Endodermal cell (in vitro differentiated cells): ENCODE results near the gene MYH14. TPM values are rescaled to one million over a fixed set of nuclear protein-coding genes. Genes with fewer than 3 reads are reported as not detected.
A peak's percentile ranks its signal among the peaks of the same experiment; 100 is the strongest.

Source experiments
- DNase-seq: peaks from one replicate; pipeline ENCODE4 v3.0.0-alpha.2; 2017
- H3K27ac ChIP-seq: 2 replicates; pipeline ENCODE4 v1.5.1; 2013; ENCODE audit warnings: mild to moderate bottlenecking, low read depth, low read length, moderate library complexity
- H3K27me3 ChIP-seq: 2 replicates; pipeline ENCODE4 v1.6.1; 2013; ENCODE audit warnings: mild to moderate bottlenecking, low read length, moderate library complexity; ENCODE audit not compliant: insufficient read depth, control insufficient read depth, poor library complexity, severe bottlenecking
- H3K36me3 ChIP-seq: 2 replicates; pipeline ENCODE4 v1.7.0; 2013; ENCODE audit warnings: mild to moderate bottlenecking, low read length, moderate library complexity; ENCODE audit not compliant: control insufficient read depth, insufficient read depth
- H3K4me1 ChIP-seq: one replicate; pipeline ENCODE4 v1.7.0; 2013; ENCODE audit warnings: low read length; ENCODE audit not compliant: control insufficient read depth, insufficient read depth
- H3K4me3 ChIP-seq: 2 replicates; pipeline ENCODE4 v1.5.1; 2013; ENCODE audit warnings: mild to moderate bottlenecking, low read length, moderate library complexity
- H3K9ac ChIP-seq: 2 replicates; pipeline ENCODE4 v1.6.1; 2013; ENCODE audit warnings: mild to moderate bottlenecking, low read length, moderate library complexity; ENCODE audit not compliant: poor library complexity, severe bottlenecking; ENCODE audit errors: extremely low read depth
- H3K9me3 ChIP-seq: 2 replicates; pipeline ENCODE4 v1.6.1; 2013; ENCODE audit warnings: mild to moderate bottlenecking, low read length, moderate library complexity; ENCODE audit not compliant: control insufficient read depth
- H3K27ac Mint-ChIP-seq: 2 replicates; pipeline ENCODE4 v1.8.0; 2020; ENCODE audit warnings: mixed read lengths
- H3K27me3 Mint-ChIP-seq: 2 replicates; pipeline ENCODE4 v1.8.0; 2021; ENCODE audit warnings: mild to moderate bottlenecking, mixed read lengths; ENCODE audit not compliant: insufficient read depth
- H3K36me3 Mint-ChIP-seq: 2 replicates; pipeline ENCODE4 v1.8.0; 2020; ENCODE audit warnings: low read depth, mixed read lengths
- H3K4me1 Mint-ChIP-seq: 2 replicates; pipeline ENCODE4 v1.8.0; 2020; ENCODE audit warnings: mixed read lengths
- H3K4me3 Mint-ChIP-seq: 2 replicates; pipeline ENCODE4 v1.8.0; 2020; ENCODE audit warnings: mild to moderate bottlenecking, moderate library complexity, mixed read lengths
- H3K9me3 Mint-ChIP-seq: 2 replicates; pipeline ENCODE4 v1.8.0; 2020; ENCODE audit warnings: mild to moderate bottlenecking, mixed read lengths
- CTCF ChIP-seq: fragments of 200-600 bp; sonication (generic); conservative IDR thresholded peaks from 2 replicates; pipeline ENCODE4 v1.5.0; 2021; ENCODE audit warnings: antibody characterized with exemption, mild to moderate bottlenecking
- WGBS, 2 experiments: methylation state at CpG; one replicate each; pipeline versions ENCODE4 v1.1.5 to v1.1.7; 2013; ENCODE audit warnings: missing lambda C conversion rate in 2 of 2, mixed read lengths in 1 of 2; ENCODE audit not compliant: insufficient coverage in 1 of 2, insufficient read length in 1 of 2; 5-methylcytosine and 5-hydroxymethylcytosine counted together
- total RNA-seq, 2 donors: library from RNA; stranded (reverse); fragmentation: NEBNext Ultra II Directional in 1 of 2; extraction: Animal tissue kit (Norgen Biotek cat#: 25700) in 1 of 2; gene quantifications; 2 replicates in 1 of 2; 3 replicates in 1 of 2; pipeline ENCODE4 v1.2.1, GENCODE V29; 2021

Gene MYH14
- total RNA-seq, 2 donors from 2014 or later, result 12.8 to 16.7 TPM

DNA sequence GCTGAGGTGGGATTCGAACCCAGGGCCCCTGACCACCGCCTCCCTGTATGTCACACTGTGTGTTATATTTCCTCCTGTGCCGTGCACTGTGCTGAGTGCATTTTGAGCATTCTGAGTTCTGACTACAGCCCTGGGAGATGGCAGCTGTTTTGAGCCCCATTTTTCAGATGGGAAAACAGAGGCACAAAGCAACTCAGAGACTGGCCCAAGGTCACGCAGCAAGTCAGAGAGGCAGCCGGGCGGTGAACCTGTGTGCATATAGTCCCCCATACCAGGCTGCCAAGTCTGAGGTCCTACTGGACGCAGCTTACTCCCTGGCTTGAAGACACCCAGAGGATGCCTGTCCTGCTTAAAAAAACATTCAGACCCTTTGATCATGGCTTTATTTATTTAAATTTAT, 17.7 kb downstream of the MYH14 start:
- no peak overlapping the region for H3K27ac ChIP-seq
- Mint-ChIP-seq H3K4me3 (no peak overlapping the region), H3K27ac (no peak overlapping the region), H3K27me3 (no peaks in the 10 kb centered on the region), H3K4me1 (no peaks in the 10 kb centered on the region), H3K9me3 (peaks cover 4% of the 10 kb centered on the region), H3K36me3 (peaks cover 38% of the 10 kb centered on the region)
- no peak overlapping the region for H3K9ac ChIP-seq
- H3K9me3 ChIP-seq, result peaks cover 9% of the 10 kb centered on the region
- no peaks in the 10 kb centered on the region for H3K4me1 ChIP-seq
- no peaks in the 10 kb centered on the region for H3K27me3 ChIP-seq
- DNase-seq, result no peak
- WGBS, 2 experiments, result 79 to 100% methylated on average over 1 to 7 of the region's 7 CpGs
- H3K4me3 ChIP-seq, result no peak overlapping the region
- no peaks in the 10 kb centered on the region for H3K36me3 ChIP-seq
- TF ChIP-seq CTCF, result no peak

- Histone ChIP-seq H3K4me1 (no peaks in the 10 kb centered on the region), H3K9me3 (peaks cover 9% of the 10 kb centered on the region), H3K27me3 (no peaks in the 10 kb centered on the region), H3K4me3 (no peak overlapping the region), H3K36me3 (no peaks in the 10 kb centered on the region), H3K27ac (no peak overlapping the region), H3K9ac (no peak overlapping the region)
- DNase-seq, result no peak
- H3K9me3 Mint-ChIP-seq, result peaks cover 4% of the 10 kb centered on the region
- H3K4me1 Mint-ChIP-seq, result no peaks in the 10 kb centered on the region
- no peak for TF ChIP-seq CTCF
- peak overlapping the region; percentile 36 for H3K27ac Mint-ChIP-seq
- no peaks in the 10 kb centered on the region for H3K27me3 Mint-ChIP-seq
- H3K36me3 Mint-ChIP-seq, result peaks cover 33% of the 10 kb centered on the region
- WGBS, 2 experiments, result 76 to 82% methylated on average over 6 to 19 of the region's 19 CpGs
- no peak overlapping the region for H3K4me3 Mint-ChIP-seq
Measured at GRCh38 chr19:50222691-50223438, 19.4 kb downstream of the MYH14 start.

DNA sequence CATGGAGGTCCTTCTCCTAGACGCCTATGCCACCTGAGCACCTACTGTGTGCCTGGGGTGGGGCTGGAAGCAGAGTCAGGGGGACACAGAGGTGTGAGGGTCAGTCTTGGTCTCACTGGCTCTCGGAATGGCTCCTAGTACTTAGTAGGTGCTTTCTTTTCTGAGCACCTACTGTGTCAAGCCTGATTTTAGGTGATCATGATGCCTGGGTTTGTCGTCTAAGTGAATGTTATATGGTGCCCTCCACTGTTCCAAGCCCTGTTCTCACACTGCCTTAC, 20.0 kb downstream of the MYH14 start:
- H3K27ac ChIP-seq, result no peak overlapping the region
- Mint-ChIP-seq H3K36me3 (peaks cover 33% of the 10 kb centered on the region), H3K9me3 (peaks cover 4% of the 10 kb centered on the region), H3K4me1 (no peaks in the 10 kb centered on the region), H3K27ac (no peak overlapping the region), H3K27me3 (no peaks in the 10 kb centered on the region), H3K4me3 (no peak overlapping the region)
- no peak overlapping the region for H3K9ac ChIP-seq
- WGBS, 2 experiments, result 80% methylated on average over 2 of the region's 3 CpGs; no CpG with 5 or more reads in 1 of the 2 experiments
- no peak overlapping the region for H3K4me3 ChIP-seq
- H3K9me3 ChIP-seq, result peaks cover 9% of the 10 kb centered on the region
- no peak for DNase-seq
- TF ChIP-seq CTCF, result no peak
- no peaks in the 10 kb centered on the region for H3K27me3 ChIP-seq
- no peaks in the 10 kb centered on the region for H3K4me1 ChIP-seq
- no peaks in the 10 kb centered on the region for H3K36me3 ChIP-seq
